Superior temporal gyrus (tissue), 1 donor: Measurements from ENCODE around the gene RAB12.
"Not testable (repeated sequence)": the region's sequence is repeated elsewhere in the genome, so short reads cannot be mapped to it uniquely, and the experiment has no call there.

Experiments used
- DNase-seq: peaks from one replicate; pipeline ENCODE4 v3.0.0-alpha.2; 2016; ENCODE audit errors: extremely low spot score

RAB12 gene

DNA sequence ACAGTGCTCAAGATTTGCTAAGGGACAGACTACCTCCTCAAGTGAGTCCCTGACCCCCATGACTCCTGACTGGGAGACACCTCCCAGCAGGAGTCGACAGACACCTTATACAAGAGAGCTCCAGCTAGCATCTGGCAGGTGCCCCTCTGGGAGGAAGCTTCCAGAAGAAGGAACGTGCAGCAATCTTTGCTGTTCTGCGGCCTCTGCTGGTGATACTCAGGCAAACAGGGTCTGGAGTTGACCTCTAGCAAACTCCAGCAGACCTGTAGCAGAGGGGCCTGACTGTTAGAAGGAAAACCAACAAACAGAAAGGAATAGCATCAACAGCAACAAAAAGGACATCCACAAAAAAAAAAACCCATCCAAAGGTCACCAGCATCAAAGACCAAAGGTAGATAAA, 38.1 kb downstream of the RAB12 start:
- DNase-seq = not testable (repeated sequence)

DNA sequence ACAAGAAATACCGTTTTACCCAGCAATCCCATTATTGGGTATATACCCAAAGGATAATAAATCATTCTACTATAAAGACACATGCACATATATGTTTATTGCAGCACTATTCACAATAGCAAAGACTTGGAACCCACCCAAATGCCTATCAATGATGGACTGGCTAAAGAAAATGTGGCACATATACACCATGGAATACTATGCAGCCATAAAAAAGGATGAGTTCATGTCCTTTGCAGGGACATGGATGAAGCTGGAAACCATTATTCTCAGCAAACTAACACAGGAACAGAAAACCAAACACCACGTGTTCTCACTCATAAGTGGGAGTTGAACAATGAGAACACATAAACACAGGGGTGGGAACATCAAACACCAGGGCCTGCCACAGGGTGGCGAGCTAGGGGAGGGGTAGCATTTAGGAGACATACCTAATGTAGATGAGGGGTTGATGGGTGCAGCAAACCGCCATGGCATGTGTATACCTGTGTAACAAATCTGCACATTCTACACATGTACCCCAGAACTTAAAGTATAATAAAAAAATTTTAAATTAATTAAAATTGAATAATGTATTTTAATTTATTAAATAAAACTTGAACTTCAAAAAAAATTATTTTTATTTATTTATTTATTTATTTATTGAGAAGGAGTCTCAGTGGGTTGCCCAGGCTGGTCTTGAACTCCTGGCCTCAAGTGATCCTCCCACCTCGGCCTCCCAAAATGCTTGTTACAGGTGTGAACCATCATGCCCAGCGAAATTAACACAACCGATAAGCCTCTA, 42.4 kb downstream of the RAB12 start:
- not testable (repeated sequence) for DNase-seq

GRCh38 chr18:8654503-8655451, 45.5 kb downstream of the RAB12 start:
- DNase-seq = peak; percentile 84

- DNase-seq = no peak
These were observed 47.0 kb downstream of the RAB12 start for GRCh38 chr18:8656232-8656631.

GRCh38 chr18:8657050-8657820, 48.0 kb downstream of the RAB12 start:
- DNase-seq = no peak

DNA sequence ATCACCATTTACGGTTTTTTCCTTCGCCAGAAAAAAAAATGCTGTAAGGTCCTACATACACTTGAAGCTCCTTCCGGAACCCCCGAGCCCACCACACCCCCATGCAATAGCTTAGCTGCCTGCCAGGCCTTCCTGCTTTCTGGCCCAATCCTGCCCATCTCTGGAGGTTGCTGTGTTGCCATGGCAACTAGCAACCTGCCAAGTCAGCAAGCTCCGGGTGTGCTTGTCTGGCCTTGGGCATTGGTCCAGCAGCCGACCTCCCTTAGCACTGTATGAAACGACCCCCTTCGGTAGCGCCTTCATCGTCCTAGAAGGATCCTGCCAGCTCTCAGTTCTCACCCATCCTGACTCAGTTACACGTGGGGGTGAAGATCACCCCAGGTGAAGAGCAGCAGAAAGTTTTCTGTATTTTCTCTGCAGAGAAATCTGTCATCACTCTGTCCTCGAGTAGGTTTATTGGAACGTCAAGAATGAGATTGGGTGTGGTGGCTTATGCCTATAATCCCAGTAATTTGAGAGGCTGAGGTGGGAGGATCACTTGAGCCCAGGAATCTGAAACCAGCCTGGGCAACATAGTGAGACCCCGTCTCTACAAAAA, 48.7 kb downstream of the RAB12 start:
- no peak for DNase-seq

DNA sequence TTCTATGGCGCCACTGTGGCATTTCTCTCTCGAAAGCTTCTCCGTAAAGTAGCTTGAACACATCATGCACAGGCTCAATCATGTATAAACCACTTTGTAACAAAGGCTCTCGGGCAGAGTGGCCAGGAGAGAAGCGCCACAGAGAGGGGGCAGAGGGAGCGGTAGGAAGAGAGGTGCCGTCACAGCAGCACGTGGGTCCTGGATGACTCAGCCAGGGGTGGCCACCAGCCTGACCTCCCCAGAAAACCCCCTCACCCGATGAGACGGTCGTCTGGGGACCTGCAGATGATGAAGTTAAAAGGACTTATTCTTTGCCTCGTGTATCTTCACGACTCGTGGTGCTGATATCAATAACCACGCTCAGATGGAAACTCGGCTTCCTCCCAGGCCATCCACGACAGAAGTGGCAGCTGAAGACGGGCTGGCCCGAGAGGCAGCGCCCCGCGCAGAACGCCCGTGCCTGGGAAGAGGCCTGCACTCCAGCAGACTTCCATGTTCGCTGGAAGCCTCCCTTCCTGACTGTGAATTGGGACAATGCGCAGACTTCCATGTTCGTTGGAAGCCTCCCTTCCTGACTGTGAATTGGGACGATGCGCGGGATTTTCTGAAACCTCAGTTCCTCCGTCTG, 49.7 kb downstream of the RAB12 start:
- DNase-seq = no peak

- DNase-seq = no peak
These were observed 50.5 kb downstream of the RAB12 start for GRCh38 chr18:8659609-8660242.

DNA sequence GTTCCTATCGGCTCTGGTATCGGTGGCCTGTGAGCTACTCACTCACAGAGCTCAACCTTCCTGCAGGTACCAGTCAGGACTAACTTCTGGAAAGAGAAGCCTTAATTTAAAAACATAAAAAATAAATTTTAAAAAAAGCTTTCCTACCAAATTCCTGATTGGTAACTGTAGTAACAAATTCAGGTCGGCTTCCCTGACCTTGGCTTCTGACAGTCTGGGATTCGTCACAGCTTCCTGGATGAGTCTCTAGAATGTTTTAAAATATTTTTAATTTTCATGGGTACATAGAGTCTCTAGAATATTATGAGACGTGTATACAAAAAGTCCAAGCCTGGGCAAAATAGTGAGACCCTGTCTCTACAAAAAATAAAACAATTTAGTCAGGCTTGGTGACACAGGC, 51.1 kb downstream of the RAB12 start:
- DNase-seq = no peak

DNA sequence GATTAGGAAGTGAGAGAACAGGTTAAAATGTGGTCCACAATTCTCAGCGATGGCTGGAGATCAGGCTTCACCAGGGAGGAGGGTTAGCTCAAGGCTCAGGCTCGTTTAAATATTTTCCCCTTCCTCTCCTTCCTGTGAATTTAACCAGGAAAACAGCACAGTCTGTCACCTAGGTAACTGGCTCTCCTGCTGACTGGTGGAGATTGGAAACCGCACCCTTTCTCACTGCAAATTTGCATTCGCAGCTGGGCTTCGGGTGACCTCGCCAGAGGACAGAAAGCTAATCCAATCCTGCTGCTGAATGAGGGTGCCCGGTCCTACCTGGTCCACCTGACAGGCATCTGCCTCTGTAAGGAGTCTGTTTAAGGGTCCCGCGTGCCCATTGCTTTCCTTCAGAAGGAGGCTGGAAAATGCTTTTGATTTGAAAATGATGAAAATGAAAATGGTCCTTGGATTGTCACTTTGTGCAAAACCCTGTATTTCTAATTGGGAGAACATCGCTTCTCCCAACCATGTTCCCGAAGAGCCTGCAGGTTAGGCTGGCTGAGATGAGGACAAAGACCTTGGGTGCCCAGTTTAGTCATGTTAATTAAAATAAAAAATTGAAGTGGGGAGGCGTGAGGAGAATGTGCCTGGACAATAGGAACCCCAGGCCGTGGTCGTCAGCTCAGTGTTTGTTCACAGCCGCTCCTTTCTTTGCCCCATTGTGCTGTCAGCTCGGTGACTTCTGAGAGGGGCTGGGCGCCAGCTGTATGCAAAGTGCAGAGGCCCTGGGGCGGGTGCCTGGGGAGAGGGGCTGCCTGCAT, 52.7 kb downstream of the RAB12 start:
- DNase-seq = peak; percentile 30

GRCh38 chr18:8662560-8663255, 53.5 kb downstream of the RAB12 start:
- DNase-seq = no peak

DNA sequence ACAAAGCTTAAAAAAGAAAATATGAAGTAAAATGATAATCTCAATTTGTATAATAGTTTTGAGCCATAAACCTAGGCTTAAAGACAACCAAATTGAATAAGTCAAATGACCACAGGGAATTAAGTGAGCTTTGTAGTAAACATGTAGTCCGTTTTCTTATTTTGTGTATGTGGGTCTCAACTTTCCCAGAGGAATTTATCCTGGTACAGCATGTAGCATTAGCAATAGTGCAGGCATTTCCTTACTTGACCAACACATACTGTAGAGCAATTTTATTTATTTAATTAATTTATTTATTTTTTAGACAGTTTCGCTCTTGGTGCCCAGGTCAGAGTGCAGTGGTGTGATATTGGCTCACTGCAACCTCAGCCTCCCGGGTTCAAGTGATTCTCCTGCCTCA, 58.6 kb downstream of the RAB12 start:
- no peak for DNase-seq

DNA sequence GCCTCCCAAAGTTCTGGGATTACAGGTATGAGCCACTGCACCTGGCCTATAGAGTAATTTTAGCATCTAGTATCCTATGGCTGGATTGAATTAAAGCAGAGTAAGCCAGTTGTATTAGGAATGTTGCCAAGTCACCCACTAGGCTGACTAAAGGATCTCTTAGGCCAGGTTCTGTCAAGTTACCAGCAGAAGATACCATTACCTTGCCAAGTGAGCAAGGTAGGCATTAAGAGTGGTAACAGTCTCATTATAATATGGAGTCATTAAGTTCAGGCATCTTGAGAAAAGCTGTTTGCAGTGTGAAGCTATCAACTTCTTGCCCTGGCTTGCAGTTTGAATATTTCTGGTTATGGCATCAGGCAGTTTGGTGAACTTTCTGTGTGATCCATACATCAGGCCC, 59.1 kb downstream of the RAB12 start:
- no peak for DNase-seq

DNA sequence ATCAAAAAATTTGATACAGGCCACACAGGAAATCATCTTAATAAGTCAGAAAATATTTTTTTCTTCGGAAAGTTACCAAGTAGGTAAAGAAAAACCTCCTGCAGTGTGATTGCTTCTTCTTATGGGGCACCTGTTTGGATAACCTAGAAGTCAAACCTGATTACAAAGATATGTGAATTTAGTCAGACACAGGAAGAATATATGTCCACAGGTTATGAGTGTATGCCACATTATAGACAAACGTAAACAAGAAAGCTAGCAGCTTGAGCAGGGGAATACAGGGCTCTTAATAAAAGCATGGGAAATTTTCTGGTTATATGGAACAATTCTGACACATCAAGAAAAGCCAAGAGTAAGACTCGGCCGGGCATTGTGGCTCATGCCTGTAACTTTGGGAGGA, 60.3 kb downstream of the RAB12 start:
- DNase-seq = no peak

GRCh38 chr18:8673256-8674209, 64.3 kb downstream of the RAB12 start:
- DNase-seq = no peak

DNA sequence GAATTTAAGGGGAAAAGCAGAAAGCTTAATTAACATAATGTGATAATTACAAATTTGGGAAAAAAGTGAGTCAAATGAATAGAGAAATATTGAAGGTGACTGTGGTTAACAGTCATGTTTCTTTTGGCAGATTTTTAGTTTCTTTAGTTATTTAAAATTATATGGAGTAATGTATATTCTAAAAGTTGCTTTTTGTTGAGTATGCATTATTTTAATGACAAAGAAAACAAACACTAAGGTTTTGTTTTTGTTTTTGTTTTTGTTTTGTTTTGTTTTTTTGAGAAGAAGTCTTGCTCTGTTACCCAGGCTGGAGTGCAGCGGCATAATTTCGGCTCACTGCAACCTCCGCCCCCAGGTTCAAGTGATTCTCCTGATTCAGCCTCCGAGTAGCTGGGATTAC, 65.8 kb downstream of the RAB12 start:
- no peak for DNase-seq

GRCh38 chr18:8681196-8681595, 72.0 kb downstream of the RAB12 start:
- no peak for DNase-seq

GRCh38 chr18:8684577-8684976, 75.3 kb downstream of the RAB12 start:
- DNase-seq = no peak
